GDM1 (cell line): ENCODE data around the gene TMPRSS9.

Experiments
- DNase-seq: peaks from one replicate; lab custom pipeline; 2025; lab: John Stamatoyannopoulos, UW

The TMPRSS9 gene

DNA sequence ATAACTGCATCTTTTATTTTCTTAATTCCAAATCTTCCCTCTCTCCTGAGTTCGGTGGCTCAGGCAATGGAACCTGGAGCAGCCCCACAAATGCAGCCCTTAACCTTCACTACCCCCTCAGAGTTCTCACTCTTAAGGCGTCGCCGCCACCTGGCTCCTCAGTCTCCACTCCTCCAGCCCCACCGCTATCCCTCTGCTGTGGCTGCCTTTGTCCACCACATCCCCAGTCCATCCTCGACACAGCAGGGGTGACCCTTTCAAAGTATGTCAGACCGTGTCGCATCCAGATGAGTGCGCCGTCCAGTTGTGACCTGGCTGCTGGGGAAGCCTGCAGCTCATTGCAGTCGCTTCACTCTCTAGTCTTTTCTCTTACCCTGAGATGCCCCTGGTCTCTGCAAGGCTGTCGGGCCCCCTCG lies 30.6 kb upstream of the TMPRSS9 start:
- no peak for DNase-seq

DNA sequence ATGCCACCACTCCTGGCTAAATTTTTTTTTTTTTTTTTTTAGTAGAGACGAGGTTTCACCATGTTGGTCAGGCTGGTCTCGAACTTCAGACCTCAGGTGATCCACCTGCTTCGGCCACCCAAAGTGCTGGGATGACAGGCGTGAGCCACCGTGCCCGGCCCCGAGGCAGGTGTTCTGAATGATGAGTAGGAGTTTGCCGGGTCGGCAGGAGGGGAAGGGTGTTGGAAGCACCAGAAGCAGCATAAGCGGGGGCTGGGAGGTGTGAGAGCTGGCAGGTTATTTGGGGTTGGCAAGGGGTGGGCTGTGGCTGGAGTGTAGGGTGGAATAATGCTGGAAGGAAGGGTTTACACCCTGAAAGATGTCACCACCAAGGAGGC lies 29.8 kb upstream of the TMPRSS9 start:
- no peak for DNase-seq

DNA sequence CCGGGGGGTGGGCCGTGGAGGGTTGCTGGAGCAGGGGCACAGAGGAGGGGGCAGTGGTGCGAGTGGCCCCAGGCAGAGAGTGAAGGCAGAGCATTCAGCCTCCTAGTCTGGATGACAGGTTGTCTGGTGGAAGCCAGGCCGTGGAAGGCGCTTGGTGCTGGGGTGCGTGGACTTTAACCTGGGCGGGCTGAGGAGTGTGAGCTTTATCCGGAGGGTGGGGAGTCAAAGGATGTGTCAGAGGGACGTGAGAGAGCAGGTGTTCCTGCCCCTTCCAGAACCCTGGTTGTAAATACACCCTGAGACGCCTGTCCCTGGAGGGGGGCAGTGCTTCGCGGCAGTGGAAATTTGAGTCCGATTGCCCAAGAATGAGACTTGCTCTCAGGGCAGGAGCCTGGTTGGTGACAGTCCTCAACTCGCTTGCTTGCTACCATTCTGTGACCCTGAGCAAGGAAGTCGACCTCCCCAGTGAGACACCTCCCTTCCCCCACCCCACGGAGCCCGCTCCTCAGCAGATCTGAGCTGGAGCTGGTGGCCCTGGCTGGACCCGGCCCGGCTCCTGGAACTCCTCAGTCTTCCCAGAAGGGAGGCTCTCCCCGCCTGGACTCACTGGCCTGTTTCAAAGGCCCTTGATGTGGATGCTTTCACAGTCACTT lies 29.3 kb upstream of the TMPRSS9 start:
- no peak for DNase-seq

DNA sequence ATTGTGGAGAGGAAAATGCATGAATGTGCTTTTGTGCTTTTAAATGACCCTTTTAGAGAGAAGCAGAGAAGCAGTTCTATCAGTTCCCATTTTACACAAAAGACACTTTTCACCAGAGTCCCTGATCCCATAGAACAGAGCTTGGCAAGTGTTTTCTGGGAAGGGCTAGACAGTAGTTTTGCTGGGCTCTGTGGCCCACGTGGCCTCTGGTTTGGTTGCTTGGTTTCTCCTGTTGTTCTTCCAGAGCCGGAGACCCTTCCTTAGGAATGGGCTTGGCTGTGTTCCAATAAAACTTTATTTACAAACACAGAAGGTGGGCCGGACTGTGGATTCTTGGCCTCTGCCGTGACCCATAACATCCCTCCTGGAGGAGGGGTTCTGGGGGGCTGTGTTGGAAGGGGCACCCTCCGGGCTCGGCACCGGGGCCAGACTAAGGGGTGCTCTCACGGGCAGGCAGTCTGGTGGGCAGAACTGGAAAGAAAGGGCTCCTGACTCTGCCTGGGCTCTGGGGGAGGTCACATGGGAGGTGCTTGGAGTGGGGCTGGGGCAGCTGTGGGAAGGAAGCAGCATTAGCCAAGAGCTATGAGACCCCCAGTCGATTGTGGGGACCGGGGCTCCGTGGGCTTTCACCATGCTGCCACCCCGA lies 28.3 kb upstream of the TMPRSS9 start:
- no peak for DNase-seq

DNA sequence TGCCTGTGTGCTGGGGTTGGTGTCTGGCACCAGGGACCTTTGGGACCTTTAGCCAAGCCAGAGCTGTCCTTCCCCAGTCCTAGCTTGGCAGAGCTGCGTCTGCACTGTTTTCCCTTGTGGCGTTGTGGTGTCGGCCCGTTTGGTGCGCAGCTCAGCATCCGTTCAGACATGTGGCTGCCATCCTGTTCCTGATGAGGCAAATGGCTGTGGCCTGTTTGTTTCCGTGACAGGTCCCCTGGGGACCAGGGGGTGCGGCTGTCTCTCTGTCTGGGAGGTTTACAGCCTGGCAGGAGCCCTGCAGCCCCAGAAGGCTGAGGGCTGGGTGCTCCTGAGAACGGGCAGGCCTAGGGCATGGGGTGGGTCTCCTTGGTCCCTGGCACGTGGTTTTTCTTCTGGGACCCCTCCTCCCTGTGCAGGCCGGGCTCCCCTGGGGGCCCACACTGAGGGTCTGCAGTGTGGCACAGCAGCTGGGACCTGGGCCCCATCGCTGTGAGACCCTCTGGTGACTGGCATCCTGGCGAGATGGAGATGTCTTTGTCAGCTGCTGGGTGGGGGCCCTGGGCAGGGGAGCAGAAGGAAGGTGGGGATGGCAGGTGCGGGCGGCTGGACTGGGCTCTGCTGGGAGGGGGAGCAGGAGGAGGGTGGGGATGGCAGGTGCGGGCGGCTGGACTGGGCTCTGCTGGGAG lies 27.6 kb upstream of the TMPRSS9 start:
- no peak for DNase-seq

DNA sequence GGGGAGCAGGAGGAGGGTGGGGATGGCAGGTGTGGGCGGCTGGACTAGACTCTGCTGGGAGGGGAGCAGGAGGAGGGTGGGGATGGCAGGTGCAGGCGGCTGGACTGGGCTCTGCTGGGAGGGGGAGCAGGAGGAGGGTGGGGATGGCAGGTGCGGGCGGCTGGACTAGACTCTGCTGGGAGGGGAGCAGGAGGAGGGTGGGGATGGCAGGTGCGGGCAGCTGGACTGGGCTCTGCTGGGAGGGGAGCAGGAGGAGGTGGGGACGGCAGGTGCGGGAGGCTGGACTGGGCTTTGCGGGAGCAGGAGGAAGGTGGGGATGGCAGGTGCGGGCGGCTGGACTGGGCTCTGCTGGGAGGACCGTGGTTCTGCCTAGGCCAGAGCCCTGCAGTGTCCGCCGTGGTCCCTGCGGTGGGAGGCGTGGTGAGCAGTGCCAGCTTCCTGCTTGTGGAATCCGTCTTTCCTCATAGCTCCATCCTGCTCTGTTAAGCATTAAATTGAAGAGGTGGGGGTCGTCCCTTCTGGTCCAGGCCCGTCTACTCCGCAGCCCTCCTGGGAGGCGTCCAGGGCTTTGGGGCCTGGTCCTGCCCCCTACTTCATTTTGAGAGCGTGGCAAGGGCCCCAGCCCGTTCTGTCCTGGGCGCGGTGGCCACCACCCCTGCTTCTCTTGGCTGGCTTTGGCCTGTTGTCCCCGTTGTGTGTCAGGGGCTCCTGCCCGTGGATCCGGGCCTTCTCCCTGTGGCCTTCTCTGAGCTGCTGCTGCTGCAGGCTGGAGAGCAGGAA lies 26.8 kb upstream of the TMPRSS9 start:
- no peak for DNase-seq

DNA sequence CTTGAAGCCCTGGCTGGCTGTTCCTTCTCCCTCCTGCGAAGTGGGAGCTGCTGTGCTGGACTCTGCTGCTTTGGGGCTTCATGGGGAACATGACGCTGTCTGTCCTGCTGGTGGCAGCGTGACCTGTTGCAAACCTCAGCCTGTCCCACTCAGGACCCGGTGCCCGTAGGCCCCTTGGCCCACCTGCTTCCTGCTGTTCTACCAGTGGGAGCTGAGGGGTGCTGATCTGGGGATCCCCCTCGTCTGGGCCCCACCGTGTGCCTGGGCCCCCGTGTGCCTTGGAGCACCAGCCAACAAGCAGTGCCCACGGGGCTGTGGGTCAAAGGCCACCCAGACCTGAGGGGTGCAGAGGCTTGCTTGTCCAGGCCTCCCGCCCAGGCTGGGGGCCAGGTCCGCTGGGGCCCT lies 26.3 kb upstream of the TMPRSS9 start:
- DNase-seq: no peak

DNA sequence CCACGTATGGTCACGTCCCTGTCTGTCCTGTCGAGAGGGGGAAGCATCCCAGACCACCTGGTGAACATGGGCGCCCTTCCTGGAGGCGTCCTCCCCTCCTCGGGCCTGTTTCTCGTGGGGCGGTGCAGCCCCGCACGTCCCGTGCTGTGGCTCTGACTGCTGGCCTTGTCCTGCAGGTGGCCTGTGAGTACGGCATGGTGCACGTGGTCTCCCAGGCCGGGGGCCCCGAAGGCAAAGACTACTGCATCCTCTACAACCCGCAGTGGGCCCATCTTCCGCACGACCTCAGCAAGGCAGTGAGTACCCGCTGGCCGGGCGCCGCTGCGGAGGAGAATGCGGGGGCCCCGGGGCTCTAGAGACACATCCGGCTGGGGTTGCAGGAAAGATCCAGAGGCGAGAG lies 25.6 kb upstream of the TMPRSS9 start:
- DNase-seq: no peak

DNA sequence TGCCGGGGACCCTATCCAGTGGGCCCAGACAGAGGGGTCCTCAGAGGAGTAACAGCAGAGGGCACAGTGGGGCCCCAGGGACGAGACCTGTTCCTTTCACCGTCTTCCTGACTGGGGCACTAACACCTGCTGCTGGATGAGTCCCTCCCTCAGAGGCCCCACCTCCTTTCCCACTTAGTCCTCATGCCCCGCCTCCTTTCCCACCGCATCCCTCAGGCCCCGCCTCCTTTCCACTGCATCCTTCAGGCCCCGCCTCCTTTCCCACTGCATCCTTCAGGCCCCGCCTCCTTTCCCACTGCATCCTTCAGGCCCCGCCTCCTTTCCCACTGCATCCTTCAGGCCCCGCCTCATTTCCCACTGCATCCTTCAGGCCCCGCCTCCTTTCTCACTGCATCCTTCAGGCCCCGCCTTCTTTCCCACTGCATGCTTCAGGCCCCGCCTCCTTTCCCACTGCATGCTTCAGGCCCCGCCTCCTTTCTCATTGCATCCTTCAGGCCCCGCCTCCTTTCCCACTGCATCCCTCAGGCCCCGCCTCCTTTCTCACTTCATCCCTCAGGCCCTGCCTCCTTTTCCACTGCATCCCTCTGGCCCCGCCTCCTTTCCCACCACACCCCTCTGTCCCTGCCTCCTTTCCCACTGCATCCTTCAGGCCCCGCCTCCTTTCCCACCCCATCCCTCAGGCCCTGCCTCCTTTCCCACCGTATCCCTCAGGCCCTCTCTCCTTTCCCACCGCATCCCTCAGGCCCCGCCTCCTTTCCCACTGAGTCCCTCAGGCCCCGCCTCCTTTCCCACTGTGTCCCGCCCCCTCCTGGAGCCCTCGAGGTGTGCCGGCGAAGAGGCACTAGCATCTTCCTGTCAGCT lies 24.8 kb upstream of the TMPRSS9 start:
- no peak for DNase-seq

DNA sequence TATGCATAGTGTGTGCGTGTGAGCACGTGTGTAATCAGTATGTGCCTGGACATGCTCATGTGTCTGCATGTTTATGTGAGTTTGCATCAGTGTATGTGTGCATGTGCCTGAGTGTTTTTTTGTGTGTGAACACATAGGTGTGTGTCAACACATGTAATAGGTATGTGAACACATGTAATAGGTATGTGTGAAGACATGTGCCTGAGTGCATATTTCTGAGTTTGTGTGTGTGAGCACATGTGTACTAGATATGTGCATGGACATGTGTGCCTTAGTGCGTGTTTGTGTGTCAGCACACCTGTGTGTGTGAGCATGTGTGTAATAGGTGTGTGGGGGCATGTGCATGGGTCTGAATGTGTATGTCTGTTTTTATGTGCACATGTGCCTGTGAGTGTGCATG lies 24.2 kb upstream of the TMPRSS9 start:
- DNase-seq: no peak

DNA sequence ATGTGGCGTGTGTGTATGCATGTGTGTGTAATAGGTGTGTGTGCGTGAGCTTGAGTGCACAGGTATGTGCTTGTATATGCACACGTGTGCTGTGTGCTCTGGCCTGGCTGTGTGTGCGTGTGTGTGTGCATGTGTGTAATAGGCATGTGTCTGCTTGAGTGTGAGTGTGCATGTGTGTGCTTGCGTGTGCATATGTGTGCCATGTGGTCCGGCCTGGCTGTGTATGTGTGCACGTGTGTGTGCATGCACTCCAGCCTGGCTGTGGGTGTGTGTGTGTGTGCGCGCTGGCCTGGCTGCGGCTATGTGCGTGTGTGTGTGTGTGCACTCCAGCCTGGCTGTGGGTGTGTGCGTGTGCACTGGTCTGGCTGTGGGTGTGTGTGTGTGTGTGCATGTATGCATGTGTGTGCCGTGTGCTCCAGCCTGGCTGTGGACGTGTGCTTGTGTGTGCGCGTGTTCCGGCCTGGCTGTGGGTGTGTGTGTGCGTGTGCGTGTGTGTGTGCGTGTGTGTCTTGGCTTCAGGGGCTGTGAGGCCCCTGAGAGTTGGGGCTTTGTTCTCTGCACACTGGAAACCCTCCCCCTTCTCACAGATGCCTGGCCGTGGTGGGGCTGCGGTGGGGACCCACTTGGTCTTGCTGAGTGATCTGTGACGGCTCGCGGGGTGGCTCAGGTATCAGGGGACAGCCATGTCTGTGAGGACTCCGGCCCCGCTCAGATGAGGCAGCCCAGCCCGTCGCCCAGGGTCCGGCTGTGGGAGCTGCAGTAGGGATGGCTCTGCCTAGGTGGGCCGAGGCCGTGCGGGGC lies 23.3 kb upstream of the TMPRSS9 start:
- DNase-seq: no peak

DNA sequence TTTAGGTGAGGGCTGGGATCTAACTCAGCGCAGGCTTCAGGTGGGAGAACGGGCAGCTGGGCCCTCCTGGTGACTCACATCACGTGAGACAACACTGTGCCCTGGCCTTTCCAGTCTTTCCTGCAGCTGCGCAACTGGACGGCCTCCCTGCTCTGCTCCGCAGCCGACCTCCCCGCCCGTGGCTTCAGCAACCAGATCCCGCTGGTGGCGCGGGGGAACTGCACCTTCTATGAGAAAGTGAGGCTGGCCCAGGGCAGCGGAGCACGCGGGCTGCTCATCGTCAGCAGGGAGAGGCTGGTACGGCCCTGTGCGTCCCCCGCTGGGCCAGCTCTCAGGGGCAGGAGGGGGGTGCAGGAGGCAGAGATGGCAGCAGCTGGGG lies 22.7 kb upstream of the TMPRSS9 start:
- no peak for DNase-seq

DNA sequence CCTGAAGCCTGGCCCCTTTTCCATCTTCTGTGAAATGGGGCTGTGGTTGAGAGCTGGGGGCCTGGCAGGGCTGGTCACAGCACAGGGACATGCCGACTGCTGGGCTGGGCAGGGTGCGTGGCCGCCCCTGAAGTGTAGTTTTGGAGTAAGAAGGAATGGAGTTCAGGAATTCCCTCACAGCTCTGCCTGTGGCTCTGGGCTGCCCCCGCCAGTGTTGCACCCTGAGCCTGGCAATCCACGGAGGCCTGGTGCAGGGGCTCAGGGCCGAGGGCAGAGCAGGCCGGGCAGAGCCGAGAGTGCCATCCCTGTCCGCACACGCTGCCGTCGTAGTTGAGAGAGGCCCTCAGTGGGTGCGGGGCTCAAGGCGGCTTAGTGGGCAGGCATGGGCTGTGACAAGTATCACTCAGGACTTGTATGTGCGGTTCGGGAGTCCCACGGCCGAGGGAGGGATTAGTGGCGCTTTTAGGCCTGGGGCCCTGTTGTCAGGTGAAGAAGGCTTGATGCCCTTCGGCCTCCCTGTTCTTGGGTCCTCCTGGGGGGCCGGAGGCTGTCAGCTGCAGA lies 21.9 kb upstream of the TMPRSS9 start:
- no peak for DNase-seq

DNA sequence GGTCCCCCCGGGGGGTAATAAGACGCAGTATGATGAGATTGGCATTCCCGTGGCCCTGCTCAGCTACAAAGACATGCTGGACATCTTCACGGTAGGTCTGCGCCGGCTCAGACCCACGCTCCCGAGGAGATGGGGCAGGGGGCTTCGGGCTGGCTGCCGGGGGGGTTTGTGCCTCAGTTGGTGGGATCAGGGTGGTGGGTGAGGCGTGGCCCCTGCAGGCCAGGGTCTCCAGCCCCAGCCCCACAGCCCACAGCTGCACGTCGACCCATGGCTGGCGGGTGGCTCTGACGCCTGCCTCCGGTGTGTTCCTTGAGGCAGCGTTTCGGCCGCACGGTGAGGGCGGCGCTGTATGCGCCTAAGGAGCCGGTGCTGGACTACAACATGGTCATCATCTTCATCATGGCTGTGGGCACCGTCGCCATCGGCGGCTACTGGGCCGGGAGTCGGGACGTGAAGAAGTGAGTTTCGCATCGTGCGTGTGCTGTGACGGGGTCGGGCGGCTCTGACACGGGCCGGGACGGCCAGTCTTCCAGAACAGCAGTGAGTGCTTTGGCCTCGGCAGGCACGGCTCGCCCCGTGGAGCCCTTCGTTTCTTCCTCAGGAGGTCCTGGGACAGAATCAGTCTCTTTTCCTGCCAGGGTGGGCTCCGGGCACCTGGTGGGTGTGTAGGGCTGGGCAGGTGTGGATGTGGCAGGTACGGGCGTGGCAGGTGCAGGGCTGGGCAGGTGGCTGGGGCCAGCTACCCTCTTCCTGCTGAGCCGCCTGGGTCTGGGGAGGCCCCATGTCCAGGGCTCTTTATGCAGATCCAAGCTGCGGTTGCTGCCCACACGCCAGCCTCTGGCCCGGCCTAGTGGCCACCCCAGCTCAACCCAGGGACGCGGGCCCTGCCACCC lies 21.1 kb upstream of the TMPRSS9 start:
- no peak for DNase-seq

DNA sequence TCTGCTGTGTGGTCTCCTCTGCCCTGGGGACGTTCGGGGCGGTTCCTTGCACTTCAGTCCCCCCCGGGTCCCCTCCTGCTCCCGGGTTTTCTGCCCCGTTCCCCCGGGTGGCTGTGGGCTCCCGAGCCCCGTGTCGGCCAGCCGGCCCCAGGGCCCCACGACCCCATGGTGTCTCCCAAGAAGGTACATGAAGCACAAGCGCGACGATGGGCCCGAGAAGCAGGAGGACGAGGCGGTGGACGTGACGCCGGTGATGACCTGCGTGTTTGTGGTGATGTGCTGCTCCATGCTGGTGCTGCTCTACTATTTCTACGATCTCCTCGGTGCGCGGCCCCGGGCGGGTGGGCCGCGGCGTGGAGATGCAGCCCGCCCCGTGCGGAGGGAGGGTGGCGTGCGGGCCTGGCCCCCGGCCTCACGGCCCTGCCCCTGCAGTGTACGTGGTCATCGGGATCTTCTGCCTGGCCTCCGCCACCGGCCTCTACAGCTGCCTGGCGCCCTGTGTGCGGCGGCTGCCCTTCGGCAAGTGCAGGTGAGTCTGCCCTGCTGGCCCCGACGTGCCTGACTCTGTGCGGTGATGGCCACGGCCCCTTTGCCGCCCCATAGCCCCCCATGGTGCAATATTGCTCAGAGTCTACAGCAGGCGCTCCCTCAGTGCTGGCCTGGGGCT lies 20.3 kb upstream of the TMPRSS9 start:
- DNase-seq: no peak

DNA sequence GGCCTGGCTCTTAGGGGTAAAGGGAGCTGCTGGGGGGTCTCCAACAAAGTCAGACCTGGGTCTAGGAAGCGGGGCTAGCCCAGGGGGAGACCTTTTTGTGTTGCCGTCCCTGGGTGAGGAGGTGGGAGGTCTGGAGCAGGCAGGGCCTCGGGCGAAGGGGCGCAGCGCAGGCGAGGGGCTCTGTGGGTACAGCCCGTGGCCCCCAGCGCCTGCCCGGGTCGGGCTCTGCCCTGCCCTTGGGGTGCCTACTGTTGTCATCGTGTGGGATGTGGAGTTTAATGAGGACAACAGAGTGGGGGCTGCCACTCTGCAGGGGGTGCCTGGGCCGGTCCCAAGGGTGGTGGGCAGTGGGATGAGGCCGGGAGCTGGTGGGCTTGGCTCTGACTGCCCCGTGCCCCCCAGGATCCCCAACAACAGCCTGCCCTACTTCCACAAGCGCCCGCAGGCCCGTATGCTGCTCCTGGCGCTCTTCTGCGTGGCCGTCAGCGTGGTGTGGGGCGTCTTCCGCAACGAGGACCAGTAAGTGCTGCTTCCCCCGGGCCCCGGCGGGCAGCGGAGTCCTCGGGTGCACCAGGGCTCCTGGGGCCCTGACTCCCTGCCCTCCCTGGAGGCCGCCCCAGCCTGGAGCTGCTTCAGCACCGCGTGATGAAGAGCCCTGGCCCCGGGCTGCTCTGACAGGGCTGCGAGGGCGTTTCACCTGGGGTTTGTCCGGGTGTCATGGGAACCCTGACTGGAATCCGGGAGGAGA lies 19.4 kb upstream of the TMPRSS9 start:
- DNase-seq: no peak

DNA sequence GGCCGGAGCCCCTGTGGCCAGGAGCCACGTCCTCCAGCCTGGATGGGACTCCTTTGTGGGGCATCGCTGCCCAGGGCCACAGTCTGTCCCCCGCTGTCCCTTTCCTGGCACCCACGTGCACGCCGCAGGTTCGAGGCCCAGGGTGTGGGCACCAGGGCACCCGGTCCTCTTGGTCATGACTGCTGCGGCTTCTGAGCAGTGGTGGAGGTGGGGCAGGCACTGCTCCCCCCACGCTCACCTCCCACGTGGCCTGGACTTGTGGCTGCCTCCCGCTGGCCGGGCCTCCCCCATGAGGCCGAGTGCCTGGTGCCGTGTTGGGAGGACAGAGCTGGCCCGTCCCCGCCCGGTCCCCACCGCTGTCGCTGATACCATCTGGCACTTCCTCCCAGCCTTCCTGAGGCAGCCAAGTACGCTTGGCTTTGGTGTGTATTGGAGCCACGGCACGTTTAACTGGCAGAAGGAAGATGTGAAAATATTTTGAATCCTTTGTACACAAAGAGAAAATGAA lies 18.8 kb upstream of the TMPRSS9 start:
- DNase-seq: no peak

DNA sequence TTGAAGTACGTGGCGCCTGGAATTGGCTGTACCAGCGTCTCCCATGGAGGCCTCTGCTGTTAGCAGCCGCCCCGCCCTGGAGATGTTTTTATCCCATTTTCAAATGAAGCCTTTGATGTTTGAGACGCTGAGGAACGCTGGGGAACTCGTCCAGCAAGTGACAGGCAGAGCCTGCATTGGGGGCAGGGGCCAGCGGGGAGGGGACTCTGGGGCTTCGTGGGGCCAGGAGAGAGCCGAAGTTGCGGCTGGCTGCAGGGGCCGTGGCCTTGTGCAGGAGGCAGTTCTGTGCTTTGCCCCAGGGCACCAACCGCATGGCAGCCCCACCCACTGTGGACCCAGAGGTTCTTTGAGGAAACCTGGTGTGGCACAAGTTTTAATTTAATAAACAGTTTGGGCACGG lies 18.1 kb upstream of the TMPRSS9 start:
- DNase-seq: no peak
